ENCODE data around the gene TIMP3. TPM values are rescaled to one million over a fixed set of nuclear protein-coding genes. Genes with fewer than 3 reads are reported as not detected.

The TIMP3 gene
- total RNA-seq, 1 experiment from 2014 or later, result 0.87 TPM

DNA sequence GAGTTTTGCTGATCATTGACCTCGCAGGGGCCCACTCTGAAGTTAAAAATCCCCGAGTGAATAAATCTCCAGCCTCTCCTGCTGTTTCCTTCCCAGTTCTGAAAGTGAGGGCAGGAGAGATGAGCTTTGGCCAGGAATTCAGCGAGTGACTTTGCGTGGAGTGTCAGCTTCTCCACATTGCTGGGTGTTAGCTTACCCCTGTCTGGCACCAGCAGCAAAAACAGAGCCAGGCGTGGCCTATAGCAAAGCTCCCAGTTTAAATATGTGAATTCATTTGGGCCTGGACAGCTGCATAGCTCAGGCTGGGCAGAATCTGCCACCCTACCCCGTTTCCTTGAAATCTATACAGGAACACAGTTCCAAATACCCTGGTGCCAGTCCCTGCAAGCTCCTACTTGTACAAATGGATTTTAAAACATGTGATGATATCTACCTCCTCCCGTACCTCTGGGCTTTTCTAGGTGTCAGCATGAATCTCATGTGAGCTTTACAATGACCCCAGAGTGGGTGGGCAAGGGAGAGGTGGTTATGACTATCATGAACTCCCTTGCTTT, 25.6 kb downstream of the TIMP3 start:
- Histone ChIP-seq H4K8ac (replicated peaks; ENCODE audit: insufficient read length, low read depth, low read length) (no peak overlapping the region), H4K5ac (ENCODE audit: insufficient read length, low read depth, low read length) (no peak overlapping the region), H2BK5ac (ENCODE audit: insufficient read length, low read length) (no peak overlapping the region), H3T11ph (ENCODE audit: low read length) (no peak overlapping the region), H3K79me2 (ENCODE audit: insufficient read depth, low read length) (no peaks in the 10 kb centered on the region), H3K9ac (ENCODE audit: extremely low read depth, insufficient read length, low read length) (no peak overlapping the region), H3K27me3 (ENCODE audit: insufficient read depth, low read length) (no peaks in the 10 kb centered on the region), H4K20me1 (ENCODE audit: control insufficient read depth, insufficient read depth, insufficient read length) (no peaks in the 10 kb centered on the region), H2BK12ac (ENCODE audit: insufficient read length, low read depth, low read length) (no peak overlapping the region), H4K91ac (ENCODE audit: insufficient read length, low read depth, low read length) (no peak overlapping the region), H3K79me1 (ENCODE audit: insufficient read depth, low read depth, low read length, poor library complexity, severe bottlenecking) (no peaks in the 10 kb centered on the region), H3K56ac (ENCODE audit: insufficient read length, low read depth, low read length) (no peak overlapping the region), H2BK20ac (ENCODE audit: low read depth, low read length, poor library complexity, severe bottlenecking) (no peak overlapping the region), H2BK15ac (ENCODE audit: low read depth, low read length) (no peak overlapping the region), H3K27ac (ENCODE audit: insufficient read length, low read depth, low read length) (no peak overlapping the region), H3K14ac (ENCODE audit: insufficient read depth, low read length) (no peak overlapping the region), H3K4me2 (ENCODE audit: insufficient read depth, insufficient read length, low read length) (no peak overlapping the region), H3K23ac (ENCODE audit: insufficient read length, low read depth, low read length) (no peak overlapping the region), H3K9me3 (ENCODE audit: control insufficient read depth, low read depth, low read length) (no peaks in the 10 kb centered on the region), H3K4me1 (ENCODE audit: insufficient read depth, low read length) (no peaks in the 10 kb centered on the region; the same call in 1 of the 2 replicates), H2AFZ (ENCODE audit: low read length) (no peak overlapping the region), H3K23me2 (ENCODE audit: insufficient read length, low read depth, low read length, poor library complexity, severe bottlenecking) (no peaks in the 10 kb centered on the region), H3K4ac (ENCODE audit: low read depth, low read length) (no peak overlapping the region), H3K18ac (ENCODE audit: insufficient read length, low read depth, low read length) (no peak overlapping the region), H2BK120ac (ENCODE audit: low read depth, low read length, poor library complexity, severe bottlenecking) (no peak overlapping the region), H2AK5ac (ENCODE audit: insufficient read length, low read length) (no peak overlapping the region)
- peaks cover 2% of the 10 kb centered on the region for H3K27me3 Mint-ChIP-seq (ENCODE audit: low read depth)
- H3K4me3 Mint-ChIP-seq, result no peak overlapping the region
- H3K27ac Mint-ChIP-seq, result peak overlapping the region in 1 of 3 experiments; percentile 12; a peak in 1 of 7 replicates
- no peak for TF ChIP-seq CTCF (conservative IDR thresholded peaks at IDR 0.05)
- H3K36me3 Mint-ChIP-seq (ENCODE audit: insufficient read depth in 1 of 3, low read depth in 3 of 3), result peaks cover 1 to 18% (median 5%) of the 10 kb centered on the region in 3 experiments; a peak in 4 of 7 replicates
- H3K9me3 Mint-ChIP-seq, result no peaks in the 10 kb centered on the region
- peaks cover 28 to 31% of the 10 kb centered on the region in 2 experiments for H3K4me1 Mint-ChIP-seq
- WGBS (ENCODE audit: extremely low coverage, insufficient read length, low lambda C conversion rate), result no CpG with 5 or more reads among the region's 7 CpGs
- no peak for DNase-seq
